BJ (cell line): ENCODE measurements around the gene TMEM178B. TPM values are rescaled to one million over a fixed set of nuclear protein-coding genes. Genes with fewer than 3 reads are reported as not detected.

Experiments
- CTCF ChIA-PET: fragments of 350-600 bp; formaldehyde crosslinking; extraction: SDS; loops from one replicate; lab custom pipeline; 2021; ENCODE audit warnings: antibody characterized with exemption, inconsistent platforms; lab: Yijun Ruan, JAX
- POLR2A ChIA-PET: fragments of 300-600 bp; sonication (Branson Sonifier 250); formaldehyde crosslinking; extraction: SDS; loops from one replicate; lab custom pipeline; 2021; ENCODE audit warnings: antibody characterized with exemption; lab: Charles Lee
- DNase-seq: peaks from one replicate; pipeline ENCODE4 v3.0.0-alpha.2; 2011; ENCODE audit warnings: low read depth
- H3K27me3 ChIP-seq: 2 replicates; pipeline ENCODE4 v1.6.0; 2011; ENCODE audit warnings: low read length; ENCODE audit not compliant: control insufficient read depth, insufficient read depth
- H3K36me3 ChIP-seq: 2 replicates; pipeline ENCODE4 v1.5.1; 2011; ENCODE audit warnings: low read length; ENCODE audit not compliant: control insufficient read depth, insufficient read depth
- H3K4me3 ChIP-seq: 2 replicates; pipeline ENCODE4 v1.5.1; 2011; ENCODE audit warnings: low read depth, mild to moderate bottlenecking, control low read depth, low read length
- CTCF ChIP-seq: IDR thresholded peaks from 2 replicates; pipeline ENCODE4 v1.5.1; 2011; ENCODE audit warnings: low read depth, mild to moderate bottlenecking, control low read depth, inconsistent platforms, low read length, moderate library complexity; ENCODE audit not compliant: insufficient read depth
- polyA plus RNA-seq: library from polyadenylated mRNA; depleted of rRNA; stranded (reverse); fragments of >200 nt; gene quantifications from 2 replicates; pipeline ENCODE4 v1.2.3, GENCODE V29; 2011

The TMEM178B gene
- polyA plus RNA-seq, 1 experiment = 0.43 TPM

GRCh38 chr7:141513720-141514119, 439.9 kb downstream of the TMEM178B start:
- H3K36me3 ChIP-seq = no peaks in the 10 kb centered on the region
- no peak for TF ChIP-seq CTCF
- H3K4me3 ChIP-seq = no peak overlapping the region
- ChIA-PET POLR2A (no interaction called here), CTCF (interaction anchor here (0.5 kb wide), 1 partner anchor 32 kb away, joined by 3 read pairs; no protein-coding TSS in a partner anchor)
- DNase-seq = no peak
- peaks cover 10% of the 10 kb centered on the region for H3K27me3 ChIP-seq

GRCh38 chr7:141515941-141516340, 442.1 kb downstream of the TMEM178B start:
- no peak for TF ChIP-seq CTCF
- ChIA-PET CTCF (interaction anchor here (0.9 kb wide), 1 partner anchor 13 kb away, joined by 4 read pairs; no protein-coding TSS in a partner anchor), POLR2A (no interaction called here)

GRCh38 chr7:141519623-141520022, 445.8 kb downstream of the TMEM178B start:
- TF ChIP-seq CTCF = no peak
- no peak overlapping the region for H3K4me3 ChIP-seq
- POLR2A ChIA-PET = no interaction called here
- CTCF ChIA-PET = interaction anchor here (1.4 kb wide), 1 partner anchor 14 kb away, joined by 4 read pairs; no protein-coding TSS in a partner anchor
- H3K36me3 ChIP-seq = no peaks in the 10 kb centered on the region
- peaks cover 2% of the 10 kb centered on the region; the same call in 1 of the 2 replicates for H3K27me3 ChIP-seq
- DNase-seq = no peak

More at GRCh38 chr7:141515941-141516340, 442.1 kb downstream of the TMEM178B start:
- Histone ChIP-seq H3K27me3 (peaks cover 10% of the 10 kb centered on the region), H3K4me3 (no peak overlapping the region), H3K36me3 (no peaks in the 10 kb centered on the region)
- DNase-seq = no peak

- Histone ChIP-seq H3K36me3 (no peaks in the 10 kb centered on the region), H3K4me3 (no peak overlapping the region), H3K27me3 (peaks cover 2% of the 10 kb centered on the region; the same call in 1 of the 2 replicates)
- DNase-seq = no peak
- POLR2A ChIA-PET = no interaction called here
- CTCF ChIA-PET = no interaction called here
- no peak for TF ChIP-seq CTCF
Measured at GRCh38 chr7:141522657-141523342, 448.9 kb downstream of the TMEM178B start.

- ChIA-PET POLR2A (no interaction called here), CTCF (interaction anchor here (0.6 kb wide), 1 partner anchor 43 kb away, joined by 3 read pairs; no protein-coding TSS in a partner anchor)
Measured at GRCh38 chr7:141525973-141526514, 452.2 kb downstream of the TMEM178B start.

More at GRCh38 chr7:141525973-141526514, 452.2 kb downstream of the TMEM178B start:
- no peak for DNase-seq
- TF ChIP-seq CTCF = no peak
- Histone ChIP-seq H3K27me3 (peaks cover 4% of the 10 kb centered on the region; the same call in 1 of the 2 replicates), H3K4me3 (no peak overlapping the region), H3K36me3 (no peaks in the 10 kb centered on the region)
